HG03066 (cell line): ENCODE data around the gene BCAS1.
"Not testable (repeated sequence)": the region's sequence is repeated elsewhere in the genome, so short reads cannot be mapped to it uniquely, and the experiment has no call there.

Experiments used
- ATAC-seq: cut with Tn5 transposase; IDR thresholded peaks from one replicate; pipeline ENCODE4 v1.9.1; 2021; ENCODE audit warnings: low read depth; ENCODE audit not compliant: unreplicated experiment

BCAS1 gene

DNA sequence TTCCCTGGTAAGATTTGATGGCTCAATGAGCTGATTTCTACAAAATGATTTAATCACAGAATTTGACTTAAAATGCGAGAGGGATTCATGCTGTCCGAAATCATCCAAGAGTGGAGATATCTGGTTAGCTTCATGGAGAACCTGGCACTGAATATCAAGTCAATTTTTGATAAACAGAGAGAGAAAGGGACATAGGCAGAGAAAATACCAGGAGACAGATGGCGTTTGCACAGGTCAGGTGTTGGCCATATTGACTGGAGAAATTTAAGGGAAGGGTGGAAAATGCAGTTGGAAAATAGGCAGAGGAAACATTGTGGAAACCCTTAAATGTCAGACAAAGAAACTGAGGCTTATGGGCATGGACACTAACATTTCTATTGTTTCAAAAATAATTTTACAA lies 47.0 kb downstream of the BCAS1 start:
- no peak for ATAC-seq

GRCh38 chr20:54021446-54022235 lies 48.8 kb downstream of the BCAS1 start:
- no peak for ATAC-seq

- ATAC-seq, result no peak
Measured at GRCh38 chr20:54020868-54021267, 49.5 kb downstream of the BCAS1 start.

GRCh38 chr20:54020348-54020747 lies 50.0 kb downstream of the BCAS1 start:
- no peak for ATAC-seq

DNA sequence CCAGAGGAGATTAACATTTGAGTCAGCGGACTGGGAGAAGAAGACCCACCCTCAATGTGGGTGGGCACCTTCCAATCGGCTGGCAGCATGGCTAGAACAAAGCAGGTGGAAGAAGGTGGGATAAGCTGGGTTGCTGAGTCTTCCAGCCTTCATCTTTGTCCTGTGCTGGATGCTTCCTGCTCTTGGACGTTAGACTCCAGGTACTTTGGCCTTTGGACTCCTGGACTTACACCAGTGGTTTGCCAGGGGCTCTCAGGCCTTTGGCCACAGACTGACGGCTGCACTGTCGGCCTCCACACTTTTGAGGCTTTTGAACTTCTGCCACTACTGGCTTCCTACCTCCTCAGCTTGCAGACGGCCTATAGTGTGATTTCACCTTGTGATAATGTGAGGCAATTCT lies 50.8 kb downstream of the BCAS1 start:
- no peak for ATAC-seq

DNA sequence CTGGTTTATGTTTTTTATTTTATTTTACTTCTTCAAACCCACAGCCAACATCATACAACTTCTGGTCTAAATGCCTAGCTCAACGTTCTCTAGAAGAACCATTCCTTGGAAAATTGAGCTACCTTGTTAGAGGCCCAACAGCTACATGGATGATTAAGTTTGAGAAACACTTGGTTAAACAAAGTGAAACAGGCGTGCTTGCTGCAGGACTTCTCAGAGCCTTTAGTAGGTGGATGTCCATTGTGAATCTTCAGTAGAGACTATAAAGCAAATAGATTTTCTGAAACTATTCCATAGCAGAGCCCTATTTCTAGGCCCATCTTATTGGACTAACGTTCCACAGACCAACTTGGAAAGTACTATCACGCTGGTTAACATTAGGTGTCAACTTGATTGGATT lies 51.3 kb downstream of the BCAS1 start:
- ATAC-seq, result no peak

GRCh38 chr20:54017846-54018245 lies 52.5 kb downstream of the BCAS1 start:
- peak; percentile 91 for ATAC-seq

GRCh38 chr20:54015496-54015895 lies 54.9 kb downstream of the BCAS1 start:
- no peak for ATAC-seq

GRCh38 chr20:54014293-54014926 lies 56.0 kb downstream of the BCAS1 start:
- no peak for ATAC-seq

DNA sequence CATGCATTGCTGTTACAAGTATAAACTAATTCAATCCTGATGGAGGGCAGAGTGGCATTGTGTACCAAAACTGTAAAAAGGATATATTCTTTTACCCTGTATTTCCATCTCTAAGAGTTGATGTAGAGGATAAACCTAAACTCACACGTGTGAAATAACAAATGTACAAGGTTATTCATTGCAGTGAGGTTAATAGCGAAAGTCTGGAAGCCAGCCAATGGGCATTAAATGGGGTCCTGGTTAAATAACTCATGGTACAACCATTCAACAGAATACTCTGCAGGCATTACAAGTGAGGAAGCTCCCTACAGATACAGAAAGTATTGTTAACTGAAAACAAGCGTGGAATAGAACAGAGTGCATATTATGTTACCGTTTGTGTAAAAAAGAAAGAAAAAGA lies 56.9 kb downstream of the BCAS1 start:
- no peak for ATAC-seq

GRCh38 chr20:54011346-54011745 lies 59.0 kb downstream of the BCAS1 start:
- no peak for ATAC-seq

- not testable (repeated sequence) for ATAC-seq
Measured at GRCh38 chr20:54006216-54006615, 64.2 kb downstream of the BCAS1 start.

DNA sequence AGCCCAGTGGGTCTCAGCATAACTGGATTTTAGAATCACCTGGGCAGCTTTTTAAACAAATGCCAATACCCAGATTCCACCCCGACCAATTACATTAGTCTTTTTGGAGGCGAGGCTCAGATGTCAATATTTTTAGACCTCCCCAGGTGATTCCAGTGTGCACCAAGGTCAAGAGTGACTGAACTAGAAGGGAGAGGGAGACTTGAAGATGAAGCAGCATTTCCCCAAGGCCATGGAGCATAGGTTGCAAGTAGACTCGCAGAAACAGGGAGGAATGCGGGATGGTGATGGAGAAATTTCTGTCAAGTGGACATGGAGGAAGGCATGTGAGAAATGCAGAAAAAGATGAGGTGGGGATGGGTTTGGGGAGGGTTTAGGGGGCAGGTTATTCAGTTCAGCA lies 64.9 kb downstream of the BCAS1 start:
- ATAC-seq, result no peak

- peak; percentile 97 for ATAC-seq
Measured at GRCh38 chr20:54004445-54004844, 65.9 kb downstream of the BCAS1 start.

GRCh38 chr20:54002741-54003140 lies 67.7 kb downstream of the BCAS1 start:
- ATAC-seq, result no peak

DNA sequence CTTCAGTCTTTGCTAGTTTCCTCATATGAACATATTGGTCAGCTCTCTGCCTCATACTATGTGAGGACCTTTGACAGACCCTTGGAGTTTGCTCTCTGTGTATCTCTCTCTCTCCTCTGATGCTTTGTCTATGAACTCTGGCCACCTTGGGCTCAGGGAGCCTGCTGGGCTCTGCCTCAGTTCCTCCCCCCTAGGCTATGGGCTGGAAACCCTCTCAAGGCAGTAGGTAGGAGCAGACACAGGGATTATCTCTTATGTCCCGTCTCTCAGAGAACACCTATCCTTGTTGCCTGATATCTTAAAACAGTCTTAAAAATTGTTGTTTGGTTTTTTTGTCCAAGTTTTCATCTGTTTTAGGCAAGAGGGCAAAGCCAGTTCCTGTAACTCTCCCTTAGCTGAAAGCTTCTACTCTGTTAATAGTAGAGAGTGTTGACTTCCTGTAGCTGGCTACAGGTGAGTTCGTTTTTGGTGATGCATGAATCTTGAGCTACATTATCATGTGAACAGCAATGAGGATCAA lies 68.3 kb downstream of the BCAS1 start:
- ATAC-seq, result no peak

GRCh38 chr20:54000914-54001313 lies 69.5 kb downstream of the BCAS1 start:
- no peak for ATAC-seq

DNA sequence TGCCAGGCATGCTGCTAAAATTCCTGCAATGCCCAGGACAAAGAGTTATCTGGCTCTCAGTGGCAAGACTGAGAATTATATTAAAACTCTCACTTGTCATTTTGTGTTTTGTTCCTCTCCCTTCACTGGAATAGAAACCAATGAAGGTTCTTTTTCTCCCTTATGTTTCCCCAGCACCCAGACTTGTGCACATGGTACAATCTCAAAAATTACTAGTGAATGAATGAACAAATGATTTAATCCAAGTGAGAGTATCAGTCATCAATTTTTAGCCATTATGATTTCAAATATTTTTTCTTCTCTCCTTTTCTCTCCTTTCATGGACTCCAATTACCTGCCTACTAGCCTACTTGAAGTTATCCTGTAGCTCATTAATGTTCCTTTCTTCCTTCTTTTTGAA lies 70.1 kb downstream of the BCAS1 start:
- ATAC-seq, result no peak

GRCh38 chr20:53999077-53999476 lies 71.3 kb downstream of the BCAS1 start:
- no peak for ATAC-seq

GRCh38 chr20:53996584-53997486 lies 73.6 kb downstream of the BCAS1 start:
- ATAC-seq, result no peak

DNA sequence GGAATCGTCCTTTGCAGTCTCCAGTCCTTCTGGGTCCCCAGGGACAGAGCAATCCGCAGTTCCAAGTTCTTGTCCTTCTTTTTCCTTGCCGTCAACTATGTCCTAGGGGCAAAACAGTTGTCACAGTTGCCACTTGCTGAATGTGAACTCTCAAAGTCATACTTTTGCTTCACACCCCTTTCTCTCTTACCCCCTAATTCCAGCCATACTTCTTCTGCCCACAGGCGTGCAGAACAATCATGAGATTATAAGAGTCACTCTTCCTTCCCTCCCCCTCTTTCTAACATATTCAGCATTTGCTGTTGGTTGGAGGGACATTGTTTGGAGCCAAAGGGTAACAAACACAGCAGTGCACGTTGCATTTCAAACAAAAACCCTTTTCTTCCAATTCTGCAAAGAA lies 74.4 kb downstream of the BCAS1 start:
- no peak for ATAC-seq
